DOHH2 (cell line): Measurements from ENCODE around the gene CCDC85B.

Experiments
- H3F3A ChIP-seq: fragments of 200-600 bp; sonication (generic), shearing (Covaris generic); 2 replicates; pipeline ENCODE4 v1.6.0; 2016; ENCODE audit warnings: antibody characterized with exemption, mild to moderate bottlenecking; ENCODE audit not compliant: control insufficient read depth, insufficient read depth
- H3K27ac ChIP-seq: fragments of 200-600 bp; sonication (generic); 2 replicates; pipeline ENCODE4 v1.5.1; 2014; ENCODE audit warnings: low read depth, mild to moderate bottlenecking, low read length, moderate library complexity
- H3K27me3 ChIP-seq: fragments of 200-600 bp; sonication (generic); 2 replicates; pipeline ENCODE4 v1.6.1; 2014; ENCODE audit warnings: mild to moderate bottlenecking, low read length, mixed read lengths; ENCODE audit not compliant: control insufficient read depth
- H3K36me3 ChIP-seq: fragments of 200-600 bp; sonication (generic); 2 replicates; pipeline ENCODE4 v1.6.1; 2014; ENCODE audit warnings: mild to moderate bottlenecking, low read length, moderate library complexity, mixed read lengths; ENCODE audit not compliant: control insufficient read depth
- H3K4me1 ChIP-seq: fragments of 200-600 bp; sonication (generic); 2 replicates; pipeline ENCODE4 v1.6.1; 2014; ENCODE audit warnings: mild to moderate bottlenecking, low read length, mixed read lengths; ENCODE audit not compliant: control insufficient read depth
- H3K4me2 ChIP-seq: fragments of 200-600 bp; sonication (generic); 2 replicates; pipeline ENCODE4 v1.6.0; 2014; ENCODE audit warnings: mild to moderate bottlenecking, low read length, moderate library complexity
- H3K4me3 ChIP-seq: fragments of 200-600 bp; sonication (generic); 2 replicates; pipeline ENCODE4 v1.5.1; 2014; ENCODE audit warnings: mild to moderate bottlenecking, low read length, mixed read lengths
- H3K79me2 ChIP-seq: fragments of 200-600 bp; sonication (generic); 2 replicates; pipeline ENCODE4 v1.6.1; 2014; ENCODE audit warnings: mild to moderate bottlenecking, low read length, mixed read lengths; ENCODE audit not compliant: control insufficient read depth
- H3K9me2 ChIP-seq: fragments of 200-600 bp; sonication (generic); replicated peaks from 2 replicates; pipeline ENCODE4 v1.6.1; 2014; ENCODE audit warnings: mild to moderate bottlenecking, low read length, mixed read lengths; ENCODE audit not compliant: control insufficient read depth
- H3K9me3 ChIP-seq: fragments of 200-600 bp; sonication (generic); 2 replicates; pipeline ENCODE4 v1.6.1; 2014; ENCODE audit warnings: antibody characterized with exemption, low read length, mixed read lengths; ENCODE audit not compliant: control insufficient read depth, insufficient read depth
- H4K20me1 ChIP-seq: fragments of 200-600 bp; sonication (generic); 2 replicates; pipeline ENCODE4 v1.6.0; 2014; ENCODE audit warnings: low read depth, mild to moderate bottlenecking, antibody characterized with exemption, low read length, moderate library complexity; ENCODE audit not compliant: control insufficient read depth, insufficient read depth
- CTCF ChIP-seq: fragments of 200-600 bp; sonication (generic); IDR thresholded peaks from one replicate; pipeline ENCODE4 v1.5.1; 2014; ENCODE audit warnings: antibody characterized with exemption, mild to moderate bottlenecking, low read depth, low read length; ENCODE audit not compliant: poor library complexity, severe bottlenecking
- EZH2phosphoT487 ChIP-seq: fragments of 200-600 bp; sonication (generic); IDR thresholded peaks from 2 replicates; pipeline ENCODE4 v1.6.1; 2017; ENCODE audit warnings: borderline replicate concordance, mild to moderate bottlenecking, antibody characterized with exemption, low read length, moderate library complexity, mixed read lengths

The CCDC85B gene

GRCh38 chr11:65895482-65895981 is 5.1 kb downstream of the CCDC85B start:
- Histone ChIP-seq H3K9me3 (no peaks in the 10 kb centered on the region), H3K27me3 (peaks cover 20% of the 10 kb centered on the region), H3K79me2 (peaks cover 33% of the 10 kb centered on the region), H3K36me3 (peaks cover 12% of the 10 kb centered on the region), H3K4me1 (peaks cover 40% of the 10 kb centered on the region), H3F3A (peaks cover 18% of the 10 kb centered on the region), H3K27ac (no peak overlapping the region), H3K9me2 (no peaks in the 10 kb centered on the region), H3K4me2 (no peak overlapping the region), H3K4me3 (no peak overlapping the region), H4K20me1 (0 out of 2 replicates have a peak, but pooled peaks cover 3% of the 10 kb centered on the region)
- TF ChIP-seq EZH2phosphoT487 (no peak), CTCF (no peak)

- TF ChIP-seq CTCF, result no peak
- TF ChIP-seq EZH2phosphoT487, result no peak
- peaks cover 44% of the 10 kb centered on the region for H3K4me1 ChIP-seq
- peaks cover 8% of the 10 kb centered on the region for H3K36me3 ChIP-seq
- peaks cover 20% of the 10 kb centered on the region for H3K27me3 ChIP-seq
- no peak overlapping the region for H3K4me3 ChIP-seq
- no peak overlapping the region for H3K4me2 ChIP-seq
- peaks cover 25% of the 10 kb centered on the region for H3K79me2 ChIP-seq
- no peaks in the 10 kb centered on the region for H3K9me2 ChIP-seq
- H3K9me3 ChIP-seq, result no peaks in the 10 kb centered on the region
- H4K20me1 ChIP-seq, result 0 out of 2 replicates have a peak, but pooled peaks cover 3% of the 10 kb centered on the region
- H3F3A ChIP-seq, result peaks cover 17% of the 10 kb centered on the region
- no peak overlapping the region for H3K27ac ChIP-seq
These were observed 5.8 kb downstream of the CCDC85B start for GRCh38 chr11:65896034-65896999.

- Histone ChIP-seq H3K27ac (no peak overlapping the region), H3K4me2 (no peak overlapping the region), H3K79me2 (peaks cover 18% of the 10 kb centered on the region)
These were observed 6.6 kb downstream of the CCDC85B start for GRCh38 chr11:65897020-65897471.

More at GRCh38 chr11:65897020-65897471, 6.6 kb downstream of the CCDC85B start:
- TF ChIP-seq EZH2phosphoT487, result no peak
- TF ChIP-seq CTCF, result no peak
- Histone ChIP-seq H3K27me3 (peaks cover 26% of the 10 kb centered on the region), H3F3A (peaks cover 13% of the 10 kb centered on the region), H3K4me3 (no peak overlapping the region), H3K4me1 (peaks cover 41% of the 10 kb centered on the region), H3K9me3 (no peaks in the 10 kb centered on the region), H3K36me3 (peaks cover 2% of the 10 kb centered on the region; the same call in 1 of the 2 replicates), H3K9me2 (no peaks in the 10 kb centered on the region), H4K20me1 (0 out of 2 replicates have a peak, but pooled peaks cover under 1% of the 10 kb centered on the region)
